WI38 (cell line): ENCODE results near the gene SELENOV.

Experiments used
- H3K4me3 ChIP-seq: 2 replicates; pipeline ENCODE4 v1.5.1; 2011; ENCODE audit warnings: low read depth, mild to moderate bottlenecking, control low read depth, low read length
- TF ChIP-seq, protein P1 (sequence below): IDR thresholded peaks from 2 replicates; pipeline ENCODE4 v1.5.1; 2012; ENCODE audit warnings: low read depth, mild to moderate bottlenecking, control low read depth, low read length

Gene SELENOV

DNA sequence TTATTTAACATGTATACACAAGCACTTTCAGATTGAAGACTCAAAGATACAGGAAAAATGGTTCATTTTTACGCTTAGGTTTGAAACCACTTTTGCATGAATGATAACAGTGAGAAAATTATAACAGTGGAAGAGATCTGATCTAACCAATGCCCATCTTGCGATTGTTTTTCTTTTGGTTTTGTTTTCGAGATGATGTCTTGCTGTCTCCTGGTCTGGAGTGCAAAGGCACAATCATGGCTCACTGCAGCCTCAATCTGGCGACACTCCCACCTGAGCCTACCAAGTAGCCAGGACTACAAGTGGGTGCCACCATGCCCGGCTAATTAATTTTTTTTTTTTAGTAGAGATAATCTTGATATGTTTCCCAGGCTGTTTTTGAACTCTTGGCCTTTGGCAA is 35.3 kb downstream of the SELENOV start:
- no peak overlapping the region for H3K4me3 ChIP-seq
- TF ChIP-seq, protein P1, sequence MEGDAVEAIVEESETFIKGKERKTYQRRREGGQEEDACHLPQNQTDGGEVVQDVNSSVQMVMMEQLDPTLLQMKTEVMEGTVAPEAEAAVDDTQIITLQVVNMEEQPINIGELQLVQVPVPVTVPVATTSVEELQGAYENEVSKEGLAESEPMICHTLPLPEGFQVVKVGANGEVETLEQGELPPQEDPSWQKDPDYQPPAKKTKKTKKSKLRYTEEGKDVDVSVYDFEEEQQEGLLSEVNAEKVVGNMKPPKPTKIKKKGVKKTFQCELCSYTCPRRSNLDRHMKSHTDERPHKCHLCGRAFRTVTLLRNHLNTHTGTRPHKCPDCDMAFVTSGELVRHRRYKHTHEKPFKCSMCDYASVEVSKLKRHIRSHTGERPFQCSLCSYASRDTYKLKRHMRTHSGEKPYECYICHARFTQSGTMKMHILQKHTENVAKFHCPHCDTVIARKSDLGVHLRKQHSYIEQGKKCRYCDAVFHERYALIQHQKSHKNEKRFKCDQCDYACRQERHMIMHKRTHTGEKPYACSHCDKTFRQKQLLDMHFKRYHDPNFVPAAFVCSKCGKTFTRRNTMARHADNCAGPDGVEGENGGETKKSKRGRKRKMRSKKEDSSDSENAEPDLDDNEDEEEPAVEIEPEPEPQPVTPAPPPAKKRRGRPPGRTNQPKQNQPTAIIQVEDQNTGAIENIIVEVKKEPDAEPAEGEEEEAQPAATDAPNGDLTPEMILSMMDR = no peak

DNA sequence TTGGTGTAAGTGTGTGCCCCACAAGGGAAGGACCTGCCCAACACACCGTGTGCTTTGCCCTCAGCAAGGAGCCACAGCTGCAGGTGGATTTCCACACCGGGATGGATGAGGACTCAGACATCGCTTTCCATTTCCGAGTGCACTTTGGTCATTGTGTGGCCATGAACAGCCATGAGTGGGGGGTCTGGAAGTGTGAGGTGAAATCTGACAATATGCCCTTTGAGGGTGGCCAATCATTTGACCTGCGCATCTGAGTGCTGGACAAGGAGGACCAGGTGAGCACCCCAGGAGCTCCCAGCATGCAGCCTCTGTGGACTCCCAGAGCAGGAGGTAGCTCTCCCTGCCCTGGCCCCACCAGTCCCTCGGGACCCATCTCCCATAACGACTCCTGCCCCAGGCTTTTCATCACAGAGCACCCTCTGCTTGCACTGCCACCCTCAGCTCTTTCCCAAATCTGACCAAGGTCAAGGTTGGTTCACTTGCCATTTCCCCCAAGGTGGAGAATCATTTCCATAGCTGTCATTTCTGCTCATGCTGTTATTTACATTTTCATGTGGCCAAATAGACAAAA is 38.2 kb downstream of the SELENOV start:
- TF ChIP-seq, protein P1 = no peak
- H3K4me3 ChIP-seq = no peak overlapping the region

DNA sequence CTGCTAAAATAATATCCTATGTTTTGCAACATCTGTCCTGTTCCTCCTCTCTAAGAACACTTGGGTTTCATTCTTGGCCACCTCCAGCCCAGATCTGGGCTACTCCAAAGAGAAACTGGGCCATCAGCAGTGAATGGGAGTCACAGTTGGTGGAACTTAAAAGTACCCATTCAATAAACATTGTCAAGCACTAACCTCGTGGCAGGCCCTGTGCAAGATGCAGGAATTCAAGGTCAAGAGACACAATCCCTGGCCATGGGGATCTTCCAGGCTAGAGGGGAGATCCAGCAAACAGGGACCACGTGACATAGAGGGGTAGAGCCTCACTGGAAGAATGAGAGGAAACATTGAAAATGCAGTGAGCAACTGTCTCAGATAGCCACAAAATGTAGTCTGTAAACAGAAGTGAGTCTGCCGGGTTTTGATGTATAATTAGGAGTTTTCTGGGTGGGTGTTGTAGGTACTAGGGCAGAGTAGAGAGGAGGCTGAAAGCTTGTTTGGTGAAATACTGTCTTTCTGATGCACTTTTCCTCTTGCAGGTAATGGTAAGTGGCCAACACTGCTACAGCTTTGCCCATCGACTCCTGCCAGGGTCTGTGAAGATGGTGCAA is 39.9 kb downstream of the SELENOV start:
- no peak overlapping the region for H3K4me3 ChIP-seq

DNA sequence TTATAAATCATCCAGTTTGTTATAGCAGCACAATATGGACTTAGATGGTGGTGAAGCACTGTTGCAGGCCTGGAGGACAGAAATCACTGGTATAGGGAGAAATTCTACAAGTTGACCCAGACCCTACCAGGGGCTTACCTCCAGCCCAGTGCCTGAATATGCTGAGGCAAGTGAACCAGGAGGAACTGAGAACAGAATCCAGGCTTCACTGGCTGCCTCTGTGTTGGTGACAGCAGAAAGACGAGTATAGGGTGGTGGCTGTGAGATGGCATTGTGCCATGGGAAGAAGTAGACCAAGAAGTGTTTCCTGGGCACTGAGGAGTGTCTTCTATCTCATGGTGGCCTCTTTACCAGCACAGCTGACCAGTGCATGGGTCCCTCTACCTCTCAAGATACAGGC is 40.9 kb downstream of the SELENOV start:
- TF ChIP-seq, protein P1 = no peak
- H3K4me3 ChIP-seq = no peak overlapping the region

More for the DNA sequence above, 39.9 kb downstream of the SELENOV start:
- TF ChIP-seq, protein P1 = no peak

DNA sequence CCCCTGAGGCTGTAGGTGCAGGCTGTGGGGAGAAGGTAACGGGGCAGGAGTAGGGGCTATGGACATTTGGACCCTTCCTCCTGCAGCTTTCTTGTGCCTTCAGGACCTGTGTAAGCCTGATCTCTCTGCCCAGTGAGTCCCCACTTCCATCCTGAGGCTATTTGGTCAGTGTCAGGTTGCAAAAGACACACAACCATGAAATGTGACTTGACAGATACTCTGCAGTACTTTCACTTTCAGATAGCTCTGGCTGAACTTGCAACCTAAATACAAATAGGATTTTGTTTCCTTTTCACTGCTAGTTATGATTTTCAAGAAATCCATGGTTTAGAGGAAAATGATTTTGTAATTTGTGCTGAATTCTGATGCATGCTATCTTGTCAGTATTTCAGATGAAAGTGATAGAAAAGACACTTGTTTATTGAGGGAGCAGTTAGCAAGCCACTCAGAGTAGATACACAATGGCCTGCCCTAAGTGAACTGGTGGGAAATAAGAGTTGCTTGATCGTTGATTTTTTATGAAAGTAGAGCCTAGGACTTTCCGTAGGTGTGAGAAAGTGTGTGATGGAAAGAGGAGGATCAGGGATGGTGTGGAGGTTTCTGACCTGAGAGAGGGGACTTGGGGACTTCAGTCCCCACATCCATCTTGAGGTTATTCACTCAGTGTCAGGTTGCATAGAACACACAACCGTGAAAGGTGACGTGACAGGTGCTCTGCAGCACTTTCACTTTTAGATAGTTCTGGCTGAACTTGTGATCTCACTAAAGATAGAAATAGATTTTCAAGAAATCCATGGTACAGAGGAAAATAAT is 43.1 kb downstream of the SELENOV start:
- no peak overlapping the region; the same call in 1 of the 2 replicates for H3K4me3 ChIP-seq
- TF ChIP-seq, protein P1 = no peak

DNA sequence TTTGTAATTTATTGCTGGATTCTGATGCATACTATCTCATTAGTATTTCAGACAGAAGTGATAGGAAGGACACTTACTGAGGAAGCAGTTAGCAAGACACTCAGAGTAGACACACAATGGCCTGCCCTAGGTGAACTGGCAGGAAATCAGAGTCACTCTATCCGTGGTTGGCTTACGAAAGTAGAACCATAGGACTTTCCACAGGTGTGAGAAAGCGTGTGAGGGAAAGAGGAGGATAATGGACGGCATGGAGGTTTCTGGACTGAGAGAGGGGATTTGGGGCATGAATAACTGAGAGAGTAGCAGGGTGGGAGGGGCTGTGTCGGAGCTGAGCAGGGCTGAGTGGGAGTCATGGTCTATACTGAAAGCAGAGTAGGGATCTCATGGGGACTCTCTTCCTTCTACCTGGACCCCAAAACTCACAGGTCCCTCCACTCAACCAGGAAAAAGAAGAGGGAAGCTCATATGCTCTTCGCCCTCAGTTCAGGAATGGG is 43.7 kb downstream of the SELENOV start:
- H3K4me3 ChIP-seq = no peak overlapping the region
- TF ChIP-seq, protein P1 = no peak

DNA sequence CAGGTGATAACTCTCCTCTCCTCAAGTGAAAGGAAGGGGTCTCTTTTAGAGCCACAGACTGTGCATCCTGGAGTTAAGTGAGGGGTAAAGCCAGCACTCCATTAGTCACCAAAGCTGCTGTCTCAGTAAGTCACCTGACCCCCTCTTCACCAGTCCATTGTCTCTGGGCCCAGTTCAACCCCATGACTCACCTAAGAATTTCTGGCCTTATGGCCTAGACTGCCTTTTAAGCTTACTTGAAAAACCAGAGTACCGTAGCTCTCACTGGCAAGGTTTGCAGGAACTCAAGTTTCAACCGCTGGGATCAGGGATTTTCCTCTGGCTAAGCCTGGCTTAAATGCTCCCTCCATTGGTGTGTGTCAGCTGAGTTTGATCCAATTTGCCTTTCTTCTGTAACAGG is 48.5 kb downstream of the SELENOV start:
- TF ChIP-seq, protein P1 = no peak
- H3K4me3 ChIP-seq = no peak overlapping the region
